Right renal pelvis (tissue), 4 donors: Measurements from ENCODE around the gene CIT. TPM values are rescaled to one million over a fixed set of nuclear protein-coding genes. Genes with fewer than 3 reads are reported as not detected.

Source experiments
- DNase-seq, 4 donors: peaks; one replicate each; pipeline ENCODE4 v3.0.0-alpha.2; 2013; ENCODE audit warnings: low read depth in 4 of 4, low spot score in 3 of 4, missing footprints in 1 of 4
- polyA plus RNA-seq, 4 donors: library from polyadenylated mRNA; unstranded; fragments of 120-200 nt; gene quantifications; one replicate each; pipeline ENCODE4 v1.2.1, GENCODE V29; 2013; ENCODE audit not compliant: insufficient read length in 4 of 4

CIT gene
- polyA plus RNA-seq, 4 donors, result 15.2 to 16.3 (median 16.1) TPM

DNA sequence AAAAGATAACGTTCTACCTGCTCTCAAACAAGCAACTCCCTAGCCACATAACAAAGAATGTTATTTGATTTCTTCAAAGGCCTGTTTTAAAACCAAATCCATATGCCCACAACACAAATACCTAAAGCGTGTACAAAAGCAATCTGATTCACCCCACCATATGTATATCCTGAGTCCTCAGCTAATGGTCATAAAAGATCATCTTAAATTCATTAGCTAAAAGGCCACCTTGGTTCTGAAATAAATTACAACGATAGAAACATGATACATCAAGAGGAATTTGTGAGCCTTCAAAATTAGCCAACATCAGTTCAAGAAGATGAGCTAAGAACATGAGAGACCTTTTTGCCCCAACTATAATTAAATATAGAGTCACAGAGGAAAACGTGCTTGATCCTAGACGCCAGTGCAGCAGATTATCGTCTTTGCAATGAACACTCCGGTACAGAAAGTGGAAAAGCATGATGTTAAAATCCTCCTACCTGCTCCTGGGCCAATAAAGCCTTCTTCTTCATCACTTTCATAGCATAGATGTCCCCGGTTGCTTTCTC is 20.0 kb downstream of the CIT start:
- DNase-seq, result no peak

DNA sequence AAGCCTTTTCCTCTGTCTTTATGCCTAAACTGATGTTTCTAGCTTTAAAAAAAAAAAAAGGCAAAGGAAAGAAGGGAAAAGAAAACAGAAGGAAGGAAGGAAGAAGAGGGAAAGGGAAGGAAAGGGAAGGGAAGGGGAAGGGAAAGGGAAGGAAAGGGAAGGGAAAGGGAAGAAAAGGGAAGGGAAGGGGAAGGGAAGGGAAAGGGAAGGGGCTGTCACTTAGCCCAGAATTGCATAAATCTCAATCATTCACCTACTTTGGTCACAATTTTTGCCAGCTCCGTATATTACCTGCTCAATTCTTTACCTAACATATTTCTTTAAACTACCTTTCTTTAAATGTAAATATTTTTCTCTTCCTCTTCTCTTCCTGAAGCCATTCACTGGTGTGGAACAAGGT is 26.8 kb downstream of the CIT start:
- DNase-seq, result no peak

DNA sequence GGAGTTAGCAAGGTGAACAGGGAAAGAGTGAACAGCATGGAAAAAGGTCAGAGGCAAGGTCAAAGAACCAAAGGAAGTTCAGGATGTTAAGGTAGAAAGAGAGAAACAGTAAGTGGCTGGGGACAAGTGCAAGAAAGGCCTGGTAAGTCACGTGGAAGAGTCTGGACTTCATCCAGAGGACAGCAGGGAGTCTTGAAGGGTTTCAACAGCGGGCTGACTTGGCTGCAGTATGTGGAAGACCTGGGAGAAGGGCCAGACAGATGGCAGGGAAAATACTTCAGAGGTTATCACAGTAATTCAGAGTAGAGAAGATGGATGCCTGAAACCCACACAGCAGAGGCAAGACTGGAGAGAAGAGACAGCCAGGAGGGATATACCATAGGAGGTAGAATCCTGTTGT is 34.0 kb downstream of the CIT start:
- DNase-seq, result no peak

DNA sequence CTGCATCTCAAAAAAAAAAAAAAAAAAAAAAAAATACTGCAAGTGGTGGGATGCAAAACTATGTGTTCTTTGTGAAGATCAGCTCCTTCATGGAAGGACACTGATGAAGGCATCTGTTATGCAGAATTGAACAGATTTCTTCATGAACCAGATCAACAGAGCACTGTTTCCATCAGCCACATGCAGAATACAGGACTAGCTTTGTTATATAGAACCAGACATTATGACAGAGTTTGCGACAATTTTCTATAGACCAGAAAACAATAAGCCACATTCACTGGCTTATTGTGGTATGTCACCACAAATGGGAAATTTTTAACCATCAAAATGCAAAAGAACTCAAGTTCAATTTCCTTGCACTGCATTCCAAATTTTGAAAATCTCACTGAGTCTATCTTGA is 34.7 kb downstream of the CIT start:
- DNase-seq, result no peak

DNA sequence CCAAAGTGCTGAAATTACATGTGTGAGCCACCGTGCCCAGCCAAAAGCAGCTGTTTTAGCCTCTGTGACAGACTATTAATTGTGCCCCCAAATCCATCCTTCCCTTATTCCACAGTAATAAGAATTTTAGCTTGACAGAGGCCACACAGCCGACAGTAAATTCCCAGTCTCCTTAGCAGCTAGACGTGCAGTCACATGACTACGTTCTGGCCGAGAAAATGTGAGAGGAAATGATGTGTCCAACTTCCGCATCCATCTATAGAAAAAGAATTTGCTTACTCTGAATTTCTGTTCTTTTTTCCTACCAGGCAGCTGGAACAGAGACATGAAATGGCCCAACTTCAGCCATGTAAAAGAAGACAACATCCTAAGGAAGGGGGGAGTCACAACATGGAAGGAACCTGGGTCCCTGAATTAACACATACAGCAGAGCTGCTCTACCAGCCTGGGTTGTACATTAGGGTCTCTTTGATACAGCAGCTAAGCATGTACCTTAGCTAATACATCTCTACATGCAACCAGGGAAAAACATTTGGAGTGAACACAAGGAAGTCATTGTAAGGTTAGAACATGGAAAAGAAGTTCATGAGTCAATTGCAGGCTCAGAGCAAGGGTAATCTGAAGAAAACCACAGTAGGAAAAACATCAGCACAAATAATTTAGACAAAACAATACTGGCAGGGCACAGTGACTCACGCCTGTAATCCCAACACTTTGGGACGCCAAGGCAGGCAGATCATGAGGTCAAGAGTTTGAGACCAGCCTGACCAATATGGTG is 35.5 kb downstream of the CIT start:
- DNase-seq, result no peak

DNA sequence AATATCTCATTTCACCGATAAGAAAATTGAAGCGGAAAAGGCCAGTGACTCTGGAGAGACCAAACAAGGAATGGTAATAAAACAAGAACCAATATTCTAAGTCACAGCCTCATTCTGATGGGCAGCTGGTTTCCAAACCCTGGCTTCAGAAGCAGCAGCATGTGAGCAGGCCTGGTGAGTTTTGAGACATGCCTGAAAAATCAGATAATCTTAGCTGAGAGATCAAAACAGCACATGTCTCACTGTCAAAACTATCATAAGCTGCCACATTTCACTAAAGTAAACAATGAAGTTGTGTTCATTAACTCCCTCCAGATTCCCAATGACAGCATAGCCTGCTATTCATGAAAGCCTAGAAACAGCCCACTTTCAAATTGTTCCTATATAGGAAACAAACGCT is 36.5 kb downstream of the CIT start:
- no peak for DNase-seq

DNA sequence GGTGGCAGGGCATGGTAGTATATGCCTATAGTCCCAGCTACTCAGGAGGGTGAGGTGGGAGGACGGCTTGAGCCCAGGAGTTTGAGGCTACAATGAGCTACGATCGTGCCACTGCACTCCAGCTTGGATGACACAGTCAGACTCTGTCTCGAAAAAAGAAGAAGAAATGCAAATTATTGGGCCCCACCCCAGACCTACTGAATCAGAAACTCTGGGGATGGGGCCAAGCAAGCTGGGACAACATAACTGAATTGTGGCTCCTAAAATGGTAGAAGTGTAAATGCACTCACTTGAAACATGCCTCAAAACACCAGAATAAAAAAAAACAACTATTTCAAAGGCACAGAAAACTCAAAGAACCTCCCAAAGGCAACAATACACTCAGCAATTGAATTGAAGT is 37.0 kb downstream of the CIT start:
- no peak for DNase-seq

DNA sequence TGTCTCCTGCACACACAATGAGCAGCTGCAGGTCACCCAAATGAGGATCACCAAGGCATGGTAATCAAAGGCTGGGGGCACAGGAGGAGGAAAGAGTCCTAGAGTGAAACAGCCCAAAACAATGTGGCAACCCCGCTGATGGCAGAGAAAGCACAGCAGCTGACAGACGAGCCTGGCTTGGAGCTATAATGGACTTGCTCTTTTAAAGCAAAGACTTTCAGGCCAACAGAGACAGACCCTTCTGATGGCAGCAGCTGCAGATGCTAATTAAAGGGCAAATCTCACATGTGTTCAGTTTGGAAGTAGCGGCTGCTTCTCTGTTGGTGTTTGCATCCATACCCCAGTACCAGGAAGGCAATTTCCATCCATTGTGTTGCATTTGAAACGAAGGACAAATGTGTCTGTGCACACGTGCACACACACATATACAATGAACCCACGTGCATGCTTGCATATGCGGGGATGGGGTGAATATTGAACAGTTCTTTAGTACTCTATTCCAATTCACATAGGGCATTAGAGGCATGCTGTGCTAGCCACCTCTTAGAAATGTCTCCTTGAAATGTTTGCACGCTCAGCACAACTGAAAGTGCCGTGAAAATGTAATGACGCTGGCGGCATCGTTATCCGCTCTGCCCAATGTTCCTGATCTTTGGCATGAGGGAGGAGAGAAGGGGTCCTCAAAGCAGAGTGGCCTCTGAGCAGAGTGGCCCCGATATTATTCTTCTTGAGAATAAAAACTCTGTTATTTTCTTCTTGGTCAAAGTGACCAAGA is 38.1 kb downstream of the CIT start:
- DNase-seq, result no peak

DNA sequence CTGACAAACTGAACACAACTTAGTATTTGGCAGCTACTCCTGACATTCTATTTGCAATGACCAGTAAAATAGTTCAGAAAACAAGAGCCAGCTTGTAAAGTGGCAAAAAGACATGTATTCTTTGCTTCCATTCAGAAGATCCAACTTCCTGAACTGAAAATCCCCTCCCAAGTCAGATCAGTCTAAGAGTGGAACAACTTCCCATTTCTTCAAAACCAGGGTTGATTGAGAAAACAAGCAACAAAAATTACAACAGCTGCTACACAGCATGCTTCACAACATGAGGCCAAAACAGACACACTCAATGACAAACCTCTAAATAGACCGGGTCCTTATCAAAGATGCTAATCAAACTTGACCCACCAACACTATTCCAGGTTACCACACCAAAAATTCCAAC is 40.3 kb downstream of the CIT start:
- no peak for DNase-seq

DNA sequence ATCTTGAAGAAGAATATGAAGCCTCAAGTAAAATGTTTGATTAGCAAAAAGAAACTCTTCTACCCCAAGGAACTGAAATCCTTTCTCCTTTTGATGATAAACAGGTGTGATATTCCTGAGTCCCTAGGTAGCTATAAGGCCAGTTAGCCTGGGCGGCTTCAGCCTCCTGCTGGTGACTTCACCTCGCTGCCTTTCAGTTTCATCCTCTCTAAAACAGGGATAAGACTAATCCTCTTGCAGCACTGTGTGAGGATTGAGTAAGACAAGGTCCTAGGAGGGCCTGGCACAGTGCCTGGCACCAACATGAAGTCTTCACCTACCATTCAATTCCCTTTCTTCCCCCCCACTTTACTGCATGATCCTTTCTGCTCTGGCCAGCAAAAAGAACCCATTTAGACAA is 42.1 kb downstream of the CIT start:
- DNase-seq, result no peak

DNA sequence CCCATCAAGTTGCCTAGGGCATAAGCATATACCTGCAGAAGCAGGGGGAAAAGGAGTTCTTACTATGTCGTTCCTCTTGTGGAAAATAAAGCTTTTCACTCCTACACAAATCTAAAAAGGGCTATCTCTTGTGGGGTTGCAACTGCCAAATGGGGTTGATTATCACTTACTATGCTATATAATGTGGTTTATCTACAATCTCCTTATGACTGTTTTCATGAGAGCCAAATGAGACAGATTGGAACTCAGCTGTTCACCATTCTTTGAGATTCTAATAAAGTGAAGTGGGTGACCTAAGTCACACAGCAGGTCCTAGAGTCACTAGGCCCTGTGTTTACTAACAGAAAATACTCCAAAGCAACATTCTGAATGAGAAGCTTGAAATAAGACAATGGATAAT is 47.7 kb downstream of the CIT start:
- DNase-seq, result no peak

DNA sequence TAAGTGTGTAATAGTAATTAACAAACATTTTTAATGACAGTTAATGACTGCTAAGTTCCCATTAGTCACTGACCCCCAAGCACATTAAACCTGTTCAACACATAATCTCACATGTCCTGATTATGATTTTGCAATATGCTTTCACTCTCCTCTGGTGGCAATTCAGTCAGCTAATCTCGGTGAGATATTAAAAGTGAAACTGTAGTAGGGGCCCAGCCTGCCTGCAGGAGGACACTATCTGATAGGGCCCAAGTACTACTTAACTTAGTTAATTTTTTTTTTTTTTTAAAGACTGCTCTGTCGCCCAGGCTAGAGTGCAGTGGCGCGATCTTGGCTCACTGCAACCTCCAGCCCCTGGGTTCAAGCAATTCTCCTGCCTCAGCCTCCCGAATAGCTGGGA is 48.8 kb downstream of the CIT start:
- no peak for DNase-seq

DNA sequence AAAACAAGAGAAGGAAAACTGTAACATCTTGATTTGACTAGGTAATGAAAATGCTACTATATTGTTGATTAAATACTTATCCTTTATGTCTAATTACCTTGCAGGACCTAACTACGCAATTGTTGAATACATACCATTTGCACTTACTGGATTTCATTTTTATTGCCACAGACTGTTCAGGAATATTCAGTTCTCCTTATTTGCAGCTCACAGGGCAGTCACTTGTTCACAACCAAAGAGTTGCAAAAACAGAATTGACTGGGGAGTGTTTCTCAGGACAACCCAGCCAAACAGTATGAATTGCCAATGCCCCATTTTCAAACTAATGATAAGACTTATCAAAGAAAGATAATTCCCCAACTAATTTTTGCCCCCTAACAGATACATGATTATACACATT is 49.4 kb downstream of the CIT start:
- DNase-seq, result no peak

DNA sequence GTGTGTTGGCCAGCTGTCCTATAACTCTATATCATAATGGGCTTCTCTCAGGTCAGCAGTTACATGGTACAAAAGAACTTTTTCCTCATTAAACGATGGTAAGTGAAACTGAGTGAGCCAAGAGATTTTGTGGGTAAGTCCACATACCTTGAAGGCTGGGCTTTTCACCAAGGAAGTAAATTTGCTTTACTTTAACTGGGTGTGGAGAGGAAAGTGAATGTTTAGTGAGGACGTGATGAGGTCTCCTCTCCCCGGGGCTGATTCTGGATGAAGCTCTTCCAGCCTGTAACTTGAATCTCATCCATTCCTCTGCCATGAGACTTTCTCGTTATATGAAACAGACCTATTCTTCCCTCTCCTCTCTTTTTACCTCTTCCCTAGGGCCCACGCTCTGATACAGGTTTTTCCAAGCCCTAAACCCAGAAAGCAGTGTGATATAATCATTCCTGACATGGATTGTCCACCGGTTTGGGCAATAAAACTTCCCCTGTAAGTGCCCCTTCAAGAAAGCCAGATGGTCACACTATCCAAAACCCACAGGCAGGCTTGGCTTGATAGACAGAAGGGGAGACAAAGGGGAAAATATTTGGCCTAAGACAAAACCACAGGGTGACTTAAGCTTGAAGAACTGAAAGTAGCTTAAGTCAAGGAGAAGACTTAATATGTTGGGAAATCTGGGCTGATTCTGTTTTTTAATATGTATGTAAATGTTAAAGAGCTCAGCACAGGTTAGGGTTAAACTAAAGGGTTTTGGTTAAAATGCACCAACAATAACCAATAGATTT is 50.3 kb downstream of the CIT start:
- DNase-seq, result no peak

DNA sequence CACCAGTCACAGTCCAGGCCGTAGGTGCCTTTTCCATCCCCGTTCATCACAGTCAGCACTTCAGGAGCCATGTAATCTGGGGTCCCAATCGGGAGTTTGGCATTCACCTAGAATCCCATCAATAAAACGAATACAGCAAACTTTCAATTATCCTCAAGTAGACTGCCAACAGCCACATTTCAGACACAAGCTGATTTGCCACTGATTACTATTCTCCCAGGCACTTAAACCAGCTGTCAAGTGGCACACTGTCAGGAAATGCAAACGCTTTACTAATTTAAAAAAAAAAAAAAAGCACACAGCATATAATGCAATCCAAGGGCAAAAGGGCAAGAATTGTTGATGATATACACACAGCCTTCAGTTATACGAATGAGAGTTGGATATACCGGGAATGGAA is 51.9 kb downstream of the CIT start:
- no peak for DNase-seq

DNA sequence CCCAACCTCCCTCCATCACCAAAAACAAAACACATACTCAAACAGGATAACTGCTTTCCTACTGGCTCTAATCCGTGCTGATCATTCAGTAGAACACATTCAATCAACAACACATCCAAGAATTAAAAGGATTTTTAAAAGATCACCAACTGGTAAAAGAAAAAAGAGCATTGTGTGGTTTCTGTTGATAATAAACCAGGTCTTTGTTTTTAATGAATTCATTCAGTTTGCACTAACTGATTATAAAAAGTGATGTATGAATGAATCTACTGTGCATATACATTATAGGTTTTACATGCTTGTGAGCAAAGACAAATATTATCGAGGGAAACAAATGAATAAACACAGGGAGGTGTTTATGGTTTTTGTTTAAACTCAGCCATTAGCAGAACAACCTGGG is 55.1 kb downstream of the CIT start:
- DNase-seq, result no peak

DNA sequence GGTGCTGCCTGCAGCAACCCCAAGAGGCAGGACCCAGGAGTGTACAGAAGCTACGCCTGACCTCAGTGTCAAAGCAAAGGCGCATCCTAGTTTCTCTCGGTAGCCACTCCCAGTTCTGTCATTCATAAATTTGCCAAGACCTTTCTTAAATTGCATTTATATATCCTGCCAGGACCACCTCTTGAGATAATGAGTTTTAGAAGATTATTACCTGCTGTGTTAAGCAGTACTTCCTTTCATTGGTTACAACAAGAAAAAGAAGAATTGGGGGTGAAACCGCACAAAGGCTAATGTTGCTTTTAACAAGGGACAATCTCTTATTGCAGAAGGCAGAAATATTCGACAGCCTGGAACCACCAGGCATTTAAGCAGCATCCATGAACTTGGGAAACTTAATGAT is 57.8 kb downstream of the CIT start:
- no peak for DNase-seq

DNA sequence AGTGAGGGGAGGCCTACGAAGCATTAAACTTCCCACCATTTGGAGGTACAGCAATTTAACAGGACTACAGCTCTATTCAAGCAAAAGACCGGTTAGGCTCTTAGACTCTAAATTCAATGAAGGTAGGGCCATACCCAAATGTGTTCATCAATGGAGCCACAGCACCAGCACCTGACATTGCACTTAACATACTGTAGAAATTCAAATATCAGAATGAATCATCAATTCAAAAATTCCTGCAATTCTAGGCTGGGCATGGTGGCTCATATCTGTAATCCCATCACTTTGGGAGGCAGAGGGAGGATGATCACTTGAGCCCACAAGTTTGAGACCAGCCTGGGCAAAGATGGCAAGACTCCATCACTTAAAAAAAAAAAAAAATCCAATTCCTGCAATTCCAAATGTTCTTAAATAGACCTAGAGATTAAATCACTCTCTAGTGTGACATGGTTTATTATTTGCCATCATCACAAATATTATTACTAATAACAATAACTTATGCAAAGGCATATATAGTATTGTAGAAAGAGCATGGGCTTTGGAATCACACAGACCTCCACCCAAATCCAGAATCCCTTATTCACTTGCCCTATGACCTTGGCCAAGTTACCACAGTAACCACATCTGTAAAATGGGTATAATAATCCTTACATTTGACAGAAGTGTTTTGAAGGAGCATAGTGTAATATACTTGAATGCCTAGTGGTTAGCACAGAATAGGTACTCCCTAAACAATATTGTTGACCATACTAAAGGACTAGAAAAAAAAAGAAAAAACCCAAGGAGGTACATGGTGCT is 59.4 kb downstream of the CIT start:
- DNase-seq, result no peak

DNA sequence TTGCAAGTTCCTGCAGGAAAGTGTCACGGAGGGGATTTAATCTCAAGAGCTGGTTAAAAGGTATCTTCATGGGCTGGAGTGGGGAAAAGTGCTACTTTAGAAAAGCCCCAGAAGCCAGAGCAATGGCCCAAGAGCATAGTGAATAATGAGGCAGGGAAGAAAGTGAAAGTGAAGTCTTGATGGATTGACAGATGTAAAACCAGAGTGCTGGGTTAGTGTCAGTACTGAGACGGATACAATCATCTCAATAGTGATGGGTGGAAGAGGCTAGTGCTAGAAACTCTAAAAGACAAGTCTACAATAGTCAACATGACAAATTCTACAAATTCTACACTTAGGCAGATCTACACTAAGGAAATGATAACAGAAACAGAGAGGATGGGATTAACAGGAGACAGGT is 68.1 kb downstream of the CIT start:
- DNase-seq, result no peak

DNA sequence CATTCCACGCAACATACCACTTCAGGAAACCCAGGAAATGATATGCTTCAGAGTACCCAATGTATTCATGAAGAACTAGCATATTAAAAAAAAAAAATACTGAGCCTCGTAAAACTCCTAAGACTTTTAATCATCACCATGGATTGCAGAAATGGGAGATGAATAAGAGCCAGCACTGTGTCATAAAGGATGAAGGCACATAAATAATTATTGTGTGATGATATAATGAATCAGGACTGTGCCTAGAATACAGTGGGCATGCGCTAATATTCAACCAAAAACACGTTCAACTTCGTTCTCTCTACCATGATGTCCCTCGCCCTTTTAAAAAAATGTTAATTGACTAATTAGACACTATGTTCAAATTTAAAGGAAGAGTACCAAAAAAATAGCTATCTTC is 68.7 kb downstream of the CIT start:
- no peak for DNase-seq
